SU-DHL-6 (cell line): ENCODE data around the gene FLAD1.

Source experiments
- H2AFZ ChIP-seq: fragments of 200-600 bp; sonication (generic); 2 replicates; pipeline ENCODE4 v1.6.1; 2014; ENCODE audit warnings: low read depth, mild to moderate bottlenecking, moderate library complexity, mixed read lengths, antibody characterized with exemption, low read length; ENCODE audit not compliant: severe bottlenecking
- H3F3A ChIP-seq: fragments of 200-600 bp; shearing (Covaris generic); 2 replicates; pipeline ENCODE4 v1.6.0; 2016; ENCODE audit warnings: antibody characterized with exemption, mild to moderate bottlenecking; ENCODE audit not compliant: insufficient read depth
- H3K27ac ChIP-seq: fragments of 200-600 bp; sonication (generic); 2 replicates; pipeline ENCODE4 v1.5.1; 2016; ENCODE audit warnings: low read depth, mild to moderate bottlenecking, low read length, moderate library complexity, mixed read lengths
- H3K27me3 ChIP-seq: fragments of 200-600 bp; sonication (generic), shearing (Covaris generic); 2 replicates; pipeline ENCODE4 v1.6.0; 2014; ENCODE audit warnings: mild to moderate bottlenecking, low read length
- H3K36me3 ChIP-seq: fragments of 200-600 bp; sonication (generic); 2 replicates; pipeline ENCODE4 v1.6.1; 2014; ENCODE audit warnings: mild to moderate bottlenecking, low read length, mixed read lengths
- H3K4me2 ChIP-seq: fragments of 300-600, 200-600 bp; shearing (Covaris generic), sonication (generic); 2 replicates; pipeline ENCODE4 v1.6.0; 2014; ENCODE audit warnings: low read length, low read depth, mild to moderate bottlenecking; ENCODE audit not compliant: poor library complexity, severe bottlenecking
- H3K4me3 ChIP-seq: fragments of 200-600 bp; sonication (generic); 2 replicates; pipeline ENCODE4 v1.5.1; 2014; ENCODE audit warnings: antibody characterized with exemption, low read length, mild to moderate bottlenecking, mixed read lengths; ENCODE audit not compliant: insufficient read depth, poor library complexity, severe bottlenecking
- H3K79me2 ChIP-seq: fragments of 200-600 bp; sonication (generic); 2 replicates; pipeline ENCODE4 v1.6.1; 2014; ENCODE audit warnings: mild to moderate bottlenecking, low read length, moderate library complexity; ENCODE audit not compliant: insufficient read depth
- H3K9ac ChIP-seq: fragments of 200-600 bp; sonication (generic); 2 replicates; pipeline ENCODE4 v1.7.0; 2014; ENCODE audit warnings: mild to moderate bottlenecking, low read length
- H3K9me2 ChIP-seq: fragments of 200-600 bp; sonication (generic); replicated peaks from 2 replicates; pipeline ENCODE4 v1.6.1; 2014; ENCODE audit warnings: low read length; ENCODE audit not compliant: insufficient read depth
- H3K9me3 ChIP-seq: fragments of 200-600 bp; sonication (generic); 2 replicates; pipeline ENCODE4 v1.6.1; 2014; ENCODE audit warnings: low read length, mixed read lengths; ENCODE audit not compliant: insufficient read depth
- H4K20me1 ChIP-seq: fragments of 200-600 bp; sonication (generic); 2 replicates; pipeline ENCODE4 v1.6.1; 2014; ENCODE audit warnings: low read depth, mild to moderate bottlenecking, antibody characterized with exemption, low read length, moderate library complexity, mixed read lengths
- CTCF ChIP-seq: fragments of 200-600 bp; sonication (generic); IDR thresholded peaks from one replicate; pipeline ENCODE4 v1.5.1; 2017; ENCODE audit warnings: antibody characterized with exemption, mild to moderate bottlenecking, low read length, moderate library complexity; ENCODE audit not compliant: insufficient read depth, poor library complexity, severe bottlenecking
- EZH2phosphoT487 ChIP-seq: fragments of 200-600 bp; sonication (generic), shearing (Covaris generic); conservative IDR thresholded peaks from 2 replicates; pipeline ENCODE4 v1.6.1; 2018; ENCODE audit warnings: mild to moderate bottlenecking, antibody characterized with exemption, low read length, moderate library complexity, mixed read lengths

FLAD1 gene

GRCh38 chr1:154982897-154983648 lies at the start of gene FLAD1:
TSS of gene FLAD1 (plus strand) at chr1:154983344. CDS start at chr1:154983695, 351 bp downstream.
- TF ChIP-seq EZH2phosphoT487 (no peak), CTCF (no peak)
- peak within 1 kb of the TSS; percentile 77 for H3K27ac ChIP-seq
- H3K36me3 ChIP-seq: peaks cover 6% of the 10 kb centered on the region
- peaks cover 33% of the 10 kb centered on the region for H3K79me2 ChIP-seq
- H3K27me3 ChIP-seq: no peaks in the 10 kb centered on the region
- H3F3A ChIP-seq: peaks cover 19% of the 10 kb centered on the region
- H3K9me2 ChIP-seq: no peaks in the 10 kb centered on the region
- no peaks in the 10 kb centered on the region for H4K20me1 ChIP-seq
- H3K9ac ChIP-seq: peak within 1 kb of the TSS; percentile 92
- H3K4me2 ChIP-seq: peak within 1 kb of the TSS; percentile 100
- peak within 1 kb of the TSS; percentile 73 for H2AFZ ChIP-seq
- H3K4me3 ChIP-seq: peak within 1 kb of the TSS; percentile 84
- no peaks in the 10 kb centered on the region for H3K9me3 ChIP-seq

DNA sequence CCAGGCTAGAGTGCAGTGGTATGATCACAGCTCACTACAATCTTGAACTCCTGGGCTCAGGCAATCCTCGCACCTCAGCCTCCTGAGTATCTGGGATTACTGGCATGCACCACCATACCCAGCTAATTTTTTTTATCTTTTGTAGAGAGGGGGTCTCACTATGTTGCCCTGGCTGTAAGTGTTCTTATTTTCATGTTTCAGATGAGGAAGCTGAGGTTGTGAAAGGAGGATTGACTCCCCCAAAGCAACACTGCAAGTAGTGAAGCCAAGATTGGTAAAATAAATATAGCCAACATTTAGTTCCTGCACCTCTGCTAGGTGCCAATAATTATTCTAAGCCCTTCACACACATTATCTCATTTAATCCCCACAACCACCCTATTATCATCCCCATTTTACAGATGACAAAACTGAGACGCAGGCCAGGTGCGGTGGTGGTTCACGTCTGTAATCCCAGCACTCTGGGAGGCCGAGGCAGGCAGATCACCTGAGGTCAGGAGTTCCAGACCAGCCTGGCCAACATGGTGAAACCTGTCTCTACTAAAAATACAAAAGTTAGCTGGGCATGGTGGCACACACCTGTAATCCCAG lies 48.7 kb upstream of the FLAD1 start:
- Histone ChIP-seq H3K36me3 (no peaks in the 10 kb centered on the region), H3K27me3 (no peaks in the 10 kb centered on the region), H3K9me2 (no peaks in the 10 kb centered on the region), H3K27ac (no peak overlapping the region), H3K79me2 (peaks cover 13% of the 10 kb centered on the region), H3K4me2 (no peak overlapping the region), H3F3A (peaks cover 10% of the 10 kb centered on the region), H3K4me3 (no peak overlapping the region), H3K9me3 (no peaks in the 10 kb centered on the region), H4K20me1 (no peaks in the 10 kb centered on the region), H2AFZ (no peak overlapping the region), H3K9ac (no peak overlapping the region)
- TF ChIP-seq EZH2phosphoT487 (no peak), CTCF (no peak)

DNA sequence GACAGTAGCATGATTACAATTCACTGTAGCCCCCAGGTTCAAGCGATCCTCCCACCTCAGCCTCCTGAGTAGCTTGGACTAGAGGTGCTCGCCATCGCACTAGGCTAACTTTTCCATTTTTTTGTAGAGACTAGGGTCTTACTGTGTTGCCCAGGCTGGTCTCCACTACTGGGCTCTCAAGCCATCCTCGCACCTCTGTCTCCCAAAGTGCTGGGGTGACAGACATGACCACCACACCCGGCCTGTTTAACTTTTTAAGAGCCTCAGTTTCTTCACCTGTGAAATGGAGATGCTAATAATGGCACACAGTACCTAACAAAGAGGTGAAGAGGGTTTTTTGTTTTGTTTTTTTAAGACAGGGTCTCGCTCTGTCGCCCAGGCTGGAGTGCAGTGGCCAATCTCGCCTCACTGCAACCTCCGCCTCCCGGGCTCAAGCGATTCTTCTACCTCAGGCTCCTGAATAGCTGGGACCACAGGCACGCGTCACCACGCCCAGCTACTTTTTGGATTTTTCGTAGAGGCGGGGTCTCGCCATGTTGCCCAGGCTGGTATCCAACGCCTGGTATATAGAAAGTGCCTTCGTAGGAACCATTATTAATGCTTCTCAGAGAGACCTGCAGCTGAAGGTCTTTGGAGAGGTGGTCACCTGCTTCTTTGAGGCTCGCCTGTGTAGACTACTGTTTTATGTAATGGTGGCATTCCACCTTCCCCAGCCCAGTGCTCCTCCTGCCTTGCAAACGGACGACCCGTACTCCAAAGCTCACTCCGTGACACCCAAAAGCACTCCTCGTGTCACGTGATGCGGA lies 47.2 kb upstream of the FLAD1 start:
- Histone ChIP-seq H3F3A (peaks cover 14% of the 10 kb centered on the region), H3K4me3 (peak overlapping the region; percentile 79)
- TF ChIP-seq EZH2phosphoT487 (no peak), CTCF (no peak)

More for the DNA sequence above, 47.2 kb upstream of the FLAD1 start:
- Histone ChIP-seq H3K36me3 (no peaks in the 10 kb centered on the region), H4K20me1 (no peaks in the 10 kb centered on the region), H3K9me2 (no peaks in the 10 kb centered on the region), H3K27me3 (no peaks in the 10 kb centered on the region), H2AFZ (peak overlapping the region; percentile 73), H3K27ac (peak overlapping the region; percentile 88), H3K9ac (peak overlapping the region; percentile 88), H3K4me2 (peak overlapping the region; percentile 73), H3K9me3 (no peaks in the 10 kb centered on the region), H3K79me2 (peaks cover 13% of the 10 kb centered on the region)
